K562 (cell line): ENCODE measurements around the gene MACF1. TPM values are rescaled to one million over a fixed set of nuclear protein-coding genes. Genes with fewer than 3 reads are reported as not detected.
A peak's percentile ranks its signal among the peaks of the same experiment; 100 is the strongest.

ENCODE experiments used
- ATAC-seq: fragments of 200-7000 bp; cut with Tn5 transposase; 3 replicates; pipeline ENCODE4 v1.9.1; 2020; ENCODE audit warnings: moderate library complexity
- BruUV-seq: library from RNA; stranded (reverse); fragments of 400-500 nt; replicated peaks from 2 replicates; lab custom pipeline; 2021; lab: Mats Ljungman, UMichigan
- CTCF ChIA-PET: fragments of 300-600 bp; formaldehyde crosslinking; extraction: SDS; loops from one replicate; lab custom pipeline; 2021; ENCODE audit warnings: low intra/inter-chr PET ratio; lab: Yijun Ruan, JAX
- POLR2A ChIA-PET: fragments of 300-600, 350-650 bp; sonication (Branson Sonifier 250); formaldehyde crosslinking; extraction: SDS; loops from one replicate; lab custom pipeline; 2021; ENCODE audit warnings: antibody characterized with exemption, inconsistent platforms; lab: Yijun Ruan, JAX
- DNase-seq, 4 experiments: peaks; one replicate each; pipeline versions ENCODE4 v3.0.0 to v3.0.0-alpha.2; 2011 to 2018; ENCODE audit warnings: low spot score in 3 of 4, mixed read lengths in 3 of 4; ENCODE audit errors: extremely low read depth in 1 of 4
- FAIRE-seq: peaks from 2 replicates; lab custom pipeline; 2011; peaks lifted over from hg19 to GRCh38; lab: Jason Lieb, UNC
- H2AFZ ChIP-seq: 2 replicates; pipeline ENCODE4 v1.6.0; 2011; ENCODE audit warnings: low read depth, low read length, control low read depth, inconsistent platforms
- H3K27ac ChIP-seq: fragments of 200-600 bp; 3 replicates; pipeline ENCODE4 v1.8.0; 2011; ENCODE audit warnings: low read depth, mild to moderate bottlenecking, control low read depth, inconsistent platforms, low read length, moderate library complexity, mixed read lengths; ENCODE audit errors: extremely low read depth
- H3K27me3 ChIP-seq, 2 experiments: fragments of 300-600 bp in 1 of 2; 2 replicates in 1 of 2; 3 replicates in 1 of 2; pipeline versions ENCODE4 v1.6.0 to v1.8.0; 2011; ENCODE audit warnings: inconsistent platforms in 2 of 2, low read length in 2 of 2, mild to moderate bottlenecking in 1 of 2, mixed read lengths in 1 of 2, moderate library complexity in 1 of 2; ENCODE audit not compliant: control insufficient read depth in 2 of 2, insufficient read depth in 2 of 2
- H3K36me3 ChIP-seq: fragments of 300-600 bp; 3 replicates; pipeline ENCODE4 v1.8.0; 2011; ENCODE audit warnings: mild to moderate bottlenecking, low read length, inconsistent platforms; ENCODE audit not compliant: control insufficient read depth, insufficient read depth
- H3K4me1 ChIP-seq, 2 experiments: fragments of 200-600 bp in 1 of 2; replicated peaks in 1 of 2; 2 replicates in 1 of 2; 3 replicates in 1 of 2; pipeline versions ENCODE4 v1.5.1 to v1.8.0; 2011; ENCODE audit warnings: inconsistent platforms in 2 of 2, low read length in 2 of 2, mild to moderate bottlenecking in 1 of 2, mixed read lengths in 1 of 2, moderate library complexity in 1 of 2; ENCODE audit not compliant: control insufficient read depth in 2 of 2, insufficient read depth in 2 of 2
- H3K4me2 ChIP-seq: 2 replicates; pipeline ENCODE4 v1.6.1; 2011; ENCODE audit warnings: low read length, control low read depth, inconsistent platforms, mixed read lengths; ENCODE audit not compliant: insufficient read depth
- H3K4me3 ChIP-seq: fragments of 200-600 bp; sonication (generic), shearing (Covaris generic); 2 replicates; pipeline ENCODE4 v1.5.1; 2016; ENCODE audit warnings: control low read depth, inconsistent platforms
- H3K79me2 ChIP-seq: fragments of 200-600 bp; 3 replicates; pipeline ENCODE4 v1.8.0; 2011; ENCODE audit warnings: low read length, inconsistent platforms; ENCODE audit not compliant: control insufficient read depth, insufficient read depth
- H3K9ac ChIP-seq, 2 experiments: 2 replicates each; pipeline versions ENCODE4 v1.6.0 to v1.6.1; 2011; ENCODE audit warnings: low read depth in 2 of 2, low read length in 2 of 2, control low read depth in 1 of 2, inconsistent platforms in 1 of 2, mild to moderate bottlenecking in 1 of 2, mixed read lengths in 1 of 2; ENCODE audit not compliant: insufficient read depth in 1 of 2
- H3K9me1 ChIP-seq: one replicate; pipeline ENCODE4 v1.6.0; 2011; ENCODE audit warnings: inconsistent platforms, mild to moderate bottlenecking, low read length, moderate library complexity; ENCODE audit not compliant: control insufficient read depth, insufficient read depth
- H3K9me3 ChIP-seq: replicated peaks from 2 replicates; pipeline ENCODE4 v1.5.1; 2011; ENCODE audit warnings: low read depth, low read length, inconsistent platforms; ENCODE audit not compliant: control insufficient read depth, insufficient read depth
- H4K20me1 ChIP-seq: replicated peaks from 2 replicates; pipeline ENCODE4 v1.6.1; 2011; ENCODE audit warnings: low read length, inconsistent platforms, mixed read lengths; ENCODE audit not compliant: control insufficient read depth, insufficient read depth
- BHLHE40 ChIP-seq: IDR thresholded peaks from 2 replicates; pipeline ENCODE4 v1.6.1; 2011; ENCODE audit warnings: low read length, improper control_type of control experiment
- C11orf30 ChIP-seq: fragments of 450-650 bp; IDR thresholded peaks from 2 replicates; pipeline ENCODE4 v1.6.1; 2016; ENCODE audit warnings: low read depth, mild to moderate bottlenecking
- FOXP1 ChIP-seq: sonication (generic); formaldehyde crosslinking; IDR thresholded peaks from 2 replicates; pipeline ENCODE4 v1.8.0; 2022; ENCODE audit warnings: mild to moderate bottlenecking, missing genetic modification reagents
- GABPA ChIP-seq: fragments of 200-800 bp; sonication (Bioruptor generic); conservative IDR thresholded peaks from 2 replicates; pipeline ENCODE4 v1.6.1; 2016; ENCODE audit warnings: low read depth, missing genetic modification characterization, missing compliant biosample characterization
- ILK ChIP-seq: fragments of 450-650 bp; IDR thresholded peaks from 2 replicates; pipeline ENCODE4 v1.6.1; 2016; ENCODE audit warnings: missing genetic modification characterization, low read depth, mild to moderate bottlenecking, missing compliant biosample characterization, moderate library complexity, borderline replicate concordance
- MBD1 ChIP-seq: fragments of 250-450 bp; sonication (Bioruptor Pico); IDR thresholded peaks from 2 replicates; pipeline ENCODE4 v1.8.0; 2022; ENCODE audit warnings: inconsistent platforms
- PHF20 ChIP-seq: fragments of 450-650 bp; IDR thresholded peaks from 2 replicates; pipeline ENCODE4 v1.6.1; 2018; ENCODE audit not compliant: partially characterized antibody
- PHTF2 ChIP-seq: fragments of 250-450 bp; sonication (Bioruptor Pico); IDR thresholded peaks from 2 replicates; pipeline ENCODE4 v1.5.0; 2021; ENCODE audit warnings: mild to moderate bottlenecking
- POLR3G ChIP-seq: IDR thresholded peaks from 2 replicates; pipeline ENCODE4 v1.6.1; 2011; ENCODE audit not compliant: insufficient read length, insufficient replicate concordance; ENCODE audit errors: extremely low read depth
- RAD21 ChIP-seq, 2 experiments: fragments of 250-450 bp in 1 of 2; fragments of 450-650 bp in 1 of 2; sonication (Bioruptor Pico) in 1 of 2; formaldehyde crosslinking in 1 of 2; IDR thresholded peaks in 1 of 2; conservative IDR thresholded peaks in 1 of 2; 2 replicates each; pipeline versions ENCODE4 v1.4.0 to v1.8.0; 2020 to 2022; ENCODE audit warnings: mild to moderate bottlenecking in 2 of 2, moderate library complexity in 1 of 2
- SIX5 ChIP-seq, 2 experiments: IDR thresholded peaks; 2 replicates each; pipeline ENCODE4 v1.6.1; 2011; ENCODE audit warnings: low read length in 2 of 2, borderline replicate concordance in 1 of 2, low read depth in 1 of 2, mild to moderate bottlenecking in 1 of 2, moderate library complexity in 1 of 2; ENCODE audit not compliant: insufficient read depth in 1 of 2
- TBP ChIP-seq: optimal IDR thresholded peaks from 2 replicates; pipeline ENCODE3; 2011; ENCODE audit warnings: low read depth, low read length, improper control_type of control experiment
- THAP12 ChIP-seq: fragments of 250-450 bp; sonication (Bioruptor Pico); IDR thresholded peaks from 2 replicates; pipeline ENCODE4 v1.9.0; 2021; ENCODE audit warnings: mild to moderate bottlenecking, inconsistent platforms
- TRIM25 ChIP-seq: fragments of 450-650 bp; IDR thresholded peaks from 2 replicates; pipeline ENCODE4 v1.7.0; 2016; ENCODE audit warnings: borderline replicate concordance
- YBX1 ChIP-seq: fragments of 450-650 bp; IDR thresholded peaks from 2 replicates; pipeline ENCODE4 v1.7.1; 2016; ENCODE audit warnings: mild to moderate bottlenecking
- ZNF165 ChIP-seq: fragments of 250-450 bp; sonication (Bioruptor Pico); IDR thresholded peaks from 2 replicates; pipeline ENCODE4 v1.4.0; 2020; ENCODE audit warnings: borderline replicate concordance
- ZNF324 ChIP-seq: fragments of 250-450 bp; sonication (Bioruptor Pico); IDR thresholded peaks from 2 replicates; pipeline ENCODE4 v1.4.0; 2020; ENCODE audit warnings: mild to moderate bottlenecking
- ZNF79 ChIP-seq: fragments of 250-450 bp; sonication (Bioruptor Pico); IDR thresholded peaks from 2 replicates; pipeline ENCODE4 v1.4.0; 2020; ENCODE audit warnings: low read depth, mild to moderate bottlenecking, moderate library complexity
- WGBS: fragments of 100-300 bp; shearing (Covaris generic); methylation state at CpG from one replicate; pipeline ENCODE4 v1.1.6; 2016; ENCODE audit warnings: low coverage, mixed read lengths; ENCODE audit not compliant: insufficient coverage; ENCODE audit errors: missing lambda C conversion rate; 5-methylcytosine and 5-hydroxymethylcytosine counted together
- in situ Hi-C: fragments of 300-500 bp; cut with MboI; formaldehyde crosslinking; loops from 4 replicates; pipeline ENCODE4 v1.15.0; 2018; ENCODE audit warnings: inconsistent platforms, mixed read lengths
- intact Hi-C: fragments of 100-400 bp; cut with micrococcal nuclease; formaldehyde crosslinking; loops from 2 replicates; pipeline ENCODE4 v1.14.2; 2022
- polyA plus RNA-seq, 8 experiments: library from polyadenylated mRNA; depleted of rRNA in 4 of 8; stranded (reverse) in 5 of 8; unstranded in 3 of 8; fragments of >200 nt; fragmentation: Nextera tagmentation in 2 of 8; fragmentation: Illumina TruSeq in 1 of 8; extraction: Ambion mirVana in 2 of 8; extraction: Trizol in 1 of 8; gene quantifications; 2 replicates each; pipeline versions ENCODE4 v1.2.1 to v1.2.3, GENCODE V29; 2011 to 2014; ENCODE audit warnings: inconsistent platforms in 1 of 8, missing spikeins in 1 of 8
- total RNA-seq, 7 experiments: library from RNA; depleted of rRNA in 6 of 7; stranded (reverse); fragments of >200 nt in 6 of 7; fragmentation: Illumina TruSeq in 2 of 7; extraction: Trizol in 2 of 7; gene quantifications; 2 replicates each; pipeline versions ENCODE4 v1.2.1 to v1.2.3, GENCODE V29; 2011 to 2021; ENCODE audit warnings: low replicate concordance in 1 of 7

MACF1 gene
- total and polyA plus RNA-seq, 9 of the 15 experiments (the other 6 are each of a cell fraction or from before 2014, with no cell fraction given) = 13.2 to 232 (median 112) TPM

- H4K20me1 ChIP-seq = no peaks in the 10 kb centered on the region
- H3K9me1 ChIP-seq = no peaks in the 10 kb centered on the region
- ATAC-seq (no peak), DNase-seq (no peak), FAIRE-seq (no peak)
- H3K9ac ChIP-seq = no peak overlapping the region
- ChIA-PET CTCF (no interaction called here), POLR2A (interaction anchor here (0.5 to 2.0 kb wide), 8 partner anchors 10 to 1306 kb away, joined by 3 to 7 read pairs (median 3); no protein-coding TSS in a partner anchor)
- H3K36me3 ChIP-seq = peaks cover 54% of the 10 kb centered on the region
- BruUV-seq = no TSS peak
- H3K4me1 ChIP-seq = peaks cover 31 to 55% of the 10 kb centered on the region in 2 experiments
- H3K9me3 ChIP-seq = no peaks in the 10 kb centered on the region
- H3K4me3 ChIP-seq = no peak overlapping the region
- in situ Hi-C loops (no loop called here), intact Hi-C loops (loop anchor here (1.0 to 2.0 kb wide), 2 partner anchors 121 to 280 kb away; no protein-coding TSS in a partner anchor)
- H3K4me2 ChIP-seq = no peak overlapping the region
- WGBS = 92% methylated on average over 5 of the region's 5 CpGs
- no peaks in the 10 kb centered on the region for H3K27me3 ChIP-seq
- H3K27ac ChIP-seq = peak overlapping the region; percentile 51; the same call in 1 of the 3 replicates
- H2AFZ ChIP-seq = no peak overlapping the region
- peaks cover 47% of the 10 kb centered on the region for H3K79me2 ChIP-seq
- TF ChIP-seq TBP (no peak), POLR3G (no peak), FOXP1 (CRISPR knock-in tag) (no peak), SIX5 (IDR thresholded peaks at IDR 0.05; ENCODE audit: borderline replicate concordance in 1 of 2, insufficient read depth in 1 of 2, low read depth in 1 of 2, low read length in 2 of 2) (no peak), ZNF165 (CRISPR knock-in tag) (no peak), BHLHE40 (no peak), RAD21 (CRISPR knock-in tag; conservative IDR thresholded peaks at IDR 0.05 in 1 of 2, IDR thresholded peaks at IDR 0.05 in 1 of 2) (no peak), YBX1 (no peak), PHTF2 (no peak), PHF20 (no peak), C11orf30 (no peak), GABPA (no peak), ZNF324 (CRISPR knock-in tag) (no peak), ZNF79 (no peak), ILK (tag) (no peak), TRIM25 (no peak), MBD1 (CRISPR knock-in tag) (no peak), THAP12 (CRISPR knock-in tag) (no peak)
Measured at GRCh38 chr1:39386997-39387396, 182.5 kb downstream of the MACF1 start.
